Heart left ventricle (tissue), 13 donors: ENCODE results near the gene BEND7.

Experiments
- POLR2A ChIP-seq, 2 donors: fragments of 450-650 bp; IDR thresholded peaks; one replicate each; pipeline ENCODE4 v1.6.1; 2017; ENCODE audit warnings: antibody characterized with exemption in 2 of 2, mild to moderate bottlenecking in 2 of 2, moderate library complexity in 2 of 2
- TF ChIP-seq, protein P1 (sequence below), 12 donors: fragments of 200-600 bp; sonication (generic) in 4 of 12; IDR thresholded peaks; one replicate each; pipeline versions ENCODE4 v1.5.0 to v1.8.0; 2018 to 2022; ENCODE audit warnings: antibody characterized with exemption in 12 of 12, mild to moderate bottlenecking in 5 of 12
- donor health status: ischemic (EF 13 %, LVEDD 7.1; RV severe dilation, severe dysfunction).
- donor health status: DM: no; HTN: yes; CAD: no.
- donor health status: DM: no; HTN: no; CAD: no.
- donor health status: ischemic (EF 25% LVEDD 6.9; RV normal size, moderate dysfunction).
- donor health status: ischemic (EF 25% LVEDD 5.7; RV mildly dilated, moderate dysfunction).
- donor health status: ischemic (EF 35%, LVEDD 5.7; RV mildly dilated, moderate dysfunction).
- donor health status: nonischemic (EF 11% LVEDD 7.7; RV severe dilation, severe dysfunction).
- donor health status: DM: yes; HTN: yes; CAD: no.
- donor health status: PGD.
- donor health status: ischemic (EF 29% LVEDD 5.4; RV normal size, mild dysfunction).
- donor health status: nonischemic (EF 23%, LVEDD 6.1; RV moderate dilation, normal function).

- TF ChIP-seq, protein P1, sequence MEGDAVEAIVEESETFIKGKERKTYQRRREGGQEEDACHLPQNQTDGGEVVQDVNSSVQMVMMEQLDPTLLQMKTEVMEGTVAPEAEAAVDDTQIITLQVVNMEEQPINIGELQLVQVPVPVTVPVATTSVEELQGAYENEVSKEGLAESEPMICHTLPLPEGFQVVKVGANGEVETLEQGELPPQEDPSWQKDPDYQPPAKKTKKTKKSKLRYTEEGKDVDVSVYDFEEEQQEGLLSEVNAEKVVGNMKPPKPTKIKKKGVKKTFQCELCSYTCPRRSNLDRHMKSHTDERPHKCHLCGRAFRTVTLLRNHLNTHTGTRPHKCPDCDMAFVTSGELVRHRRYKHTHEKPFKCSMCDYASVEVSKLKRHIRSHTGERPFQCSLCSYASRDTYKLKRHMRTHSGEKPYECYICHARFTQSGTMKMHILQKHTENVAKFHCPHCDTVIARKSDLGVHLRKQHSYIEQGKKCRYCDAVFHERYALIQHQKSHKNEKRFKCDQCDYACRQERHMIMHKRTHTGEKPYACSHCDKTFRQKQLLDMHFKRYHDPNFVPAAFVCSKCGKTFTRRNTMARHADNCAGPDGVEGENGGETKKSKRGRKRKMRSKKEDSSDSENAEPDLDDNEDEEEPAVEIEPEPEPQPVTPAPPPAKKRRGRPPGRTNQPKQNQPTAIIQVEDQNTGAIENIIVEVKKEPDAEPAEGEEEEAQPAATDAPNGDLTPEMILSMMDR (IDR thresholded peaks at IDR 0.05) = no peak
- TF ChIP-seq POLR2A (IDR thresholded peaks at IDR 0.05) = no peak
Measured at GRCh38 chr10:13437026-13437555, 91.7 kb downstream of the BEND7 start.
